ENCODE results near the gene C1orf159.

C1orf159 gene

GRCh38 chr1:1121611-1122077 is 5.8 kb upstream of the C1orf159 start:
- DNase-seq (ENCODE audit: low read depth), result no peak
- TF ChIP-seq CTCF (IDR thresholded peaks at IDR 0.05; ENCODE audit: low read length, missing control alignments), result no peak
- no peak overlapping the region for H3K4me3 ChIP-seq (replicated peaks; ENCODE audit: low read depth, low read length)

GRCh38 chr1:1120866-1121591 is 5.1 kb upstream of the C1orf159 start:
- no peak for TF ChIP-seq CTCF (IDR thresholded peaks at IDR 0.05; ENCODE audit: low read length, missing control alignments)
- DNase-seq (ENCODE audit: low read depth), result no peak
- H3K4me3 ChIP-seq (replicated peaks; ENCODE audit: low read depth, low read length), result no peak overlapping the region

- no peak for DNase-seq (ENCODE audit: low read depth)
- no peak for TF ChIP-seq CTCF (IDR thresholded peaks at IDR 0.05; ENCODE audit: low read length, missing control alignments)
- no peak overlapping the region for H3K4me3 ChIP-seq (replicated peaks; ENCODE audit: low read depth, low read length)
Measured at GRCh38 chr1:1120096-1120495, 4.2 kb upstream of the C1orf159 start.

GRCh38 chr1:1119272-1119890 is 3.5 kb upstream of the C1orf159 start:
- H3K4me3 ChIP-seq (replicated peaks; ENCODE audit: low read depth, low read length), result no peak overlapping the region
- DNase-seq (ENCODE audit: low read depth), result no peak
- TF ChIP-seq CTCF (IDR thresholded peaks at IDR 0.05; ENCODE audit: low read length, missing control alignments), result no peak

- no peak overlapping the region for H3K4me3 ChIP-seq (replicated peaks; ENCODE audit: low read depth, low read length)
- DNase-seq (ENCODE audit: low read depth), result no peak
- TF ChIP-seq CTCF (IDR thresholded peaks at IDR 0.05; ENCODE audit: low read length, missing control alignments), result no peak
Measured at GRCh38 chr1:1118876-1119220, 3.0 kb upstream of the C1orf159 start.

GRCh38 chr1:1118011-1118875 is 2.4 kb upstream of the C1orf159 start:
- DNase-seq (ENCODE audit: low read depth), result no peak
- TF ChIP-seq CTCF (IDR thresholded peaks at IDR 0.05; ENCODE audit: low read length, missing control alignments), result no peak
- H3K4me3 ChIP-seq (replicated peaks; ENCODE audit: low read depth, low read length), result no peak overlapping the region

All from fibroblast of pulmonary artery (primary cell).